ENCODE measurements around the gene KHK. TPM values are rescaled to one million over a fixed set of nuclear protein-coding genes. Genes with fewer than 3 reads are reported as not detected.
A peak's percentile ranks its signal among the peaks of the same experiment; 100 is the strongest.
"Not testable (repeated sequence)": the region's sequence is repeated elsewhere in the genome, so short reads cannot be mapped to it uniquely, and the experiment has no call there.

The KHK gene
- total RNA-seq, 1 donor from 2014 or later: 3.3 TPM

DNA sequence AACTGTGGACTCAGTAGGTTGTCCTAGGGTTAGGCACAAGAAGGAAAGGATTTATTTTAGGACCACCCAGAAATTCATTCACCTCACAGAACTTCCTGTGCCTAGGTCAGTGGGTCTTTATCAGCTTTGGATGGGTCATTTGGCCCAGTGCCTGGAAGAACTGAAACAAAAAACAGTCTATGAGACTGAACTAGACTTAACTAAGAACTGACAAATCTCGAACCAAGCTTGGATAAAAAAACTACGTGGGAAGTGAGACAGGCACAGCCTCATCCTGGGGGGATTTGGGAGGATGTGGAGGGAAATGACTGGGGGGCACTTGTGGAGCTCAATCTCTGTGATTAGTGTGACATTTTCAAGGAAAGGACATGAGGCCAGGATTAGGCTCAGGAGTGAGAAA is 12.8 kb upstream of the KHK start:
- H3K79me2 ChIP-seq (ENCODE audit: low read depth): peaks cover 20% of the 10 kb centered on the region
- TF ChIP-seq, protein P1, sequence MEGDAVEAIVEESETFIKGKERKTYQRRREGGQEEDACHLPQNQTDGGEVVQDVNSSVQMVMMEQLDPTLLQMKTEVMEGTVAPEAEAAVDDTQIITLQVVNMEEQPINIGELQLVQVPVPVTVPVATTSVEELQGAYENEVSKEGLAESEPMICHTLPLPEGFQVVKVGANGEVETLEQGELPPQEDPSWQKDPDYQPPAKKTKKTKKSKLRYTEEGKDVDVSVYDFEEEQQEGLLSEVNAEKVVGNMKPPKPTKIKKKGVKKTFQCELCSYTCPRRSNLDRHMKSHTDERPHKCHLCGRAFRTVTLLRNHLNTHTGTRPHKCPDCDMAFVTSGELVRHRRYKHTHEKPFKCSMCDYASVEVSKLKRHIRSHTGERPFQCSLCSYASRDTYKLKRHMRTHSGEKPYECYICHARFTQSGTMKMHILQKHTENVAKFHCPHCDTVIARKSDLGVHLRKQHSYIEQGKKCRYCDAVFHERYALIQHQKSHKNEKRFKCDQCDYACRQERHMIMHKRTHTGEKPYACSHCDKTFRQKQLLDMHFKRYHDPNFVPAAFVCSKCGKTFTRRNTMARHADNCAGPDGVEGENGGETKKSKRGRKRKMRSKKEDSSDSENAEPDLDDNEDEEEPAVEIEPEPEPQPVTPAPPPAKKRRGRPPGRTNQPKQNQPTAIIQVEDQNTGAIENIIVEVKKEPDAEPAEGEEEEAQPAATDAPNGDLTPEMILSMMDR (IDR thresholded peaks at IDR 0.05): no peak
- TF ChIP-seq EZH2phosphoT487 (IDR thresholded peaks at IDR 0.05) (no peak), EZH2 (IDR thresholded peaks at IDR 0.05) (no peak)
- no peak overlapping the region for H3K27ac ChIP-seq
- no peak for DNase-seq (ENCODE audit: low spot score)
- no peak overlapping the region for H3K4me3 ChIP-seq
- Mint-ChIP-seq H3K27me3 (ENCODE audit: insufficient read depth, low read depth) (peaks cover 2% of the 10 kb centered on the region), H3K4me3 (peak overlapping the region; percentile 2), H3K36me3 (peaks cover 15% of the 10 kb centered on the region), H3K27ac (no peak overlapping the region), H3K9me3 (no peaks in the 10 kb centered on the region), H3K4me1 (peaks cover 67% of the 10 kb centered on the region)
- H4K20me1 ChIP-seq (ENCODE audit: low read depth): peaks cover 6% of the 10 kb centered on the region
- no peaks in the 10 kb centered on the region for H3K9me3 ChIP-seq (ENCODE audit: low read depth)
- H3K4me2 ChIP-seq: no peak overlapping the region
- H2AFZ ChIP-seq (replicated peaks): no peak overlapping the region
- H3F3A ChIP-seq (ENCODE audit: low read depth): peaks cover 24% of the 10 kb centered on the region
- H3K4me1 ChIP-seq: peaks cover 19% of the 10 kb centered on the region
- H3K27me3 ChIP-seq: no peaks in the 10 kb centered on the region
- no peaks in the 10 kb centered on the region for H3K36me3 ChIP-seq
- H3K9ac ChIP-seq: no peak overlapping the region

DNA sequence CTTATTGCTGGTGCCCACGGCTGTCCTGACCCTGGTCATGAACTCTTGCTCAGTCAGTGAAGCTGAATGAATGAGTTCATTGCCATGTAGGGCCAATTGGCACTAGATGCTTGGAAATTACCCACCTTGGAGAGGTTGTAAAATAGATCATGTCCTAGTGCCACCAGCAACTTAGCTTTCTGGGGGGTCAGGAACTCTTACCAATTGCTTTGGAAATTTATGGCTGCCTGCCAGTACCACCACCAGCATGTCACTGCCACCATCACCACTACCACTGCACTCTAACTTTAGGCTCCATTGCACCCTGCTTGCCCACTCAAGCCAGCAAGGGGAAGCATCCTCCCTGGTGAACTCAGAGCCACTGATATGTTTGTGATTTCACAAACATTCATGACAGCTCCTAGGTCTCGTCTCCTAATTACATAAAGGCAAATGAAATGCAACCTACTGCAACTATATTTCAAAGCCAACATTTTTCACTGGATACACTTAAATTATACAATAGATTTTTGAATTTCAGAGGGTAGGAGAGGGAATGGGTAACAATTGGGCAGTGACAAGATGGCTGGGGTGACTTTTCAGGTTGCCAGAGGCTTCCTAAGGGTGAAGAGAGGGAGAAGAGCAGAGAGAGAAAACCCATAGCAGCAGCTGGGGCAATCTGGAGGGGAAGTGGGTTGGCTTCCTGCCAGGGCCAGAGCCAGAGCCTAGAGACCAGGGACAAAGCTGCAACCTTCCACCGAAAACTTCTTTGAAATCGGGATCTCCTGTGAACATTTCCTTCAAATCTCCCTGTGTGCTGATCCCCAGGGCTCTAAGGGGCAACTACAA is 11.6 kb upstream of the KHK start:
- H3K9me3 Mint-ChIP-seq: no peaks in the 10 kb centered on the region
- H3K27ac Mint-ChIP-seq: peak overlapping the region; percentile 30
- peaks cover 2% of the 10 kb centered on the region for H3K27me3 Mint-ChIP-seq (ENCODE audit: insufficient read depth, low read depth)
- Histone ChIP-seq H3K9me3 (ENCODE audit: low read depth) (no peaks in the 10 kb centered on the region), H2AFZ (replicated peaks) (no peak overlapping the region), H3K9ac (no peak overlapping the region), H3K27ac (no peak overlapping the region), H3K79me2 (ENCODE audit: low read depth) (peaks cover 14% of the 10 kb centered on the region), H3K4me2 (no peak overlapping the region), H3K36me3 (no peaks in the 10 kb centered on the region), H4K20me1 (ENCODE audit: low read depth) (peaks cover 6% of the 10 kb centered on the region), H3K27me3 (no peaks in the 10 kb centered on the region), H3K4me3 (no peak overlapping the region), H3K4me1 (peaks cover 22% of the 10 kb centered on the region), H3F3A (ENCODE audit: low read depth) (peaks cover 24% of the 10 kb centered on the region)
- peak overlapping the region; percentile 36 for H3K4me3 Mint-ChIP-seq
- peaks cover 4% of the 10 kb centered on the region for H3K36me3 Mint-ChIP-seq
- DNase-seq (ENCODE audit: low spot score): no peak
- TF ChIP-seq EZH2phosphoT487 (IDR thresholded peaks at IDR 0.05): no peak
- TF ChIP-seq, protein P1 (IDR thresholded peaks at IDR 0.05): no peak
- TF ChIP-seq EZH2 (IDR thresholded peaks at IDR 0.05): no peak
- peaks cover 62% of the 10 kb centered on the region for H3K4me1 Mint-ChIP-seq

DNA sequence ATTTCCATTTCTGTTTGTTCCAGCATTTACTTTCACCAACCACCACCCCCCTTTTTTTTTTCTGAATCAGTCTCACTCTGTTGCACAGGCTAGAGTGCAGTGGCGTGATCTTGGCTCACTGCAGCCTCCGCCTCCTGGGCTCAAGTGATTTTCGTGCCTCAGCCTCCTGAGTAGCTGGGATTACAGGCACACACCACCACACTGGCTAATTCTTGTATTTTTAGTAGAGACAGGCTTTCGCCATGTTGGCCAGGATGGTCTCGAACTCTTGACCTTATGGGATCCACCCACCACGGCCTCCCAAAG is 11.1 kb upstream of the KHK start:
- H3K36me3 Mint-ChIP-seq; H3K4me2 ChIP-seq; H3K9me3 ChIP-seq (ENCODE audit: low read depth); H4K20me1 ChIP-seq (ENCODE audit: low read depth); H3K4me3 Mint-ChIP-seq; DNase-seq (ENCODE audit: low spot score); H3K9me3 Mint-ChIP-seq; H3K4me3 ChIP-seq; H3K79me2 ChIP-seq (ENCODE audit: low read depth); H3K27me3 Mint-ChIP-seq (ENCODE audit: insufficient read depth, low read depth); H3K9ac ChIP-seq; H3K36me3 ChIP-seq; H3K27ac ChIP-seq; H2AFZ ChIP-seq (replicated peaks); H3K27ac Mint-ChIP-seq; H3K27me3 ChIP-seq: not testable (repeated sequence)
- H3K4me1 Mint-ChIP-seq: peaks cover 61% of the 10 kb centered on the region
- H3F3A ChIP-seq (ENCODE audit: low read depth): peaks cover 20% of the 10 kb centered on the region
- peaks cover 18% of the 10 kb centered on the region for H3K4me1 ChIP-seq

DNA sequence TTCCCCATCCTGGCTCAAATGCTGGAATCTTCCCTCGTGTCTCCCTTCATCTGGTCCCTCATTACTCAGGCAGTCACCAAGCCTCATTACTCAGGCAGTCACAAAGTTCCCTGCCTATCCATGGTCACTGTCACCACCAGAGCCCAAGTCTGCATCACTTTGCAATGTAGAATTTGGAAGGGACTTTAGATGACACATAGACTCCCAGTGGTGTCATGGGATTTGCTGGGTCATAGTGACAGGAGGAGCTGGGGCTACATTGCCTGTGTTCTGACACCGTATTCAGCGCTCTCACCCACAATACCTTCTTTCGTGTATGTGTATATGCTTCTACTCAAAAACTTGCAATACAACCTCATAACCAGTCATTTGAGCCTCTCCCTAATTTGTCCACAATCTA is 10.2 kb upstream of the KHK start:
- Histone ChIP-seq H3F3A (ENCODE audit: low read depth) (peaks cover 21% of the 10 kb centered on the region), H3K9me3 (ENCODE audit: low read depth) (no peaks in the 10 kb centered on the region), H3K4me3 (no peak overlapping the region), H3K4me1 (peaks cover 16% of the 10 kb centered on the region), H3K27me3 (no peaks in the 10 kb centered on the region), H3K9ac (no peak overlapping the region), H3K36me3 (no peaks in the 10 kb centered on the region), H3K27ac (no peak overlapping the region), H3K79me2 (ENCODE audit: low read depth) (peaks cover under 1% of the 10 kb centered on the region), H4K20me1 (ENCODE audit: low read depth) (no peaks in the 10 kb centered on the region), H3K4me2 (no peak overlapping the region), H2AFZ (replicated peaks) (no peak overlapping the region)
- no peak for TF ChIP-seq EZH2phosphoT487 (IDR thresholded peaks at IDR 0.05)
- no peaks in the 10 kb centered on the region for H3K36me3 Mint-ChIP-seq
- peak overlapping the region; percentile 1 for H3K4me3 Mint-ChIP-seq
- peaks cover 61% of the 10 kb centered on the region for H3K4me1 Mint-ChIP-seq
- no peaks in the 10 kb centered on the region for H3K9me3 Mint-ChIP-seq
- no peak for DNase-seq (ENCODE audit: low spot score)
- peaks cover 2% of the 10 kb centered on the region for H3K27me3 Mint-ChIP-seq (ENCODE audit: insufficient read depth, low read depth)
- H3K27ac Mint-ChIP-seq: no peak overlapping the region
